HepG2 (cell line): ENCODE measurements around the gene RBM19. TPM values are rescaled to one million over a fixed set of nuclear protein-coding genes. Genes with fewer than 3 reads are reported as not detected.

Experiments used
- ATAC-seq: fragments of 200-7000 bp; cut with Tn5 transposase; 3 replicates; pipeline ENCODE4 v1.9.1; 2020; ENCODE audit warnings: mild to moderate bottlenecking, moderate library complexity
- BruUV-seq: library from RNA; stranded (reverse); fragments of 400-500 nt; replicated peaks from 2 replicates; lab custom pipeline; 2021; lab: Mats Ljungman, UMichigan
- CTCF ChIA-PET: fragments of 300-600 bp; formaldehyde crosslinking; extraction: SDS; loops from one replicate; lab custom pipeline; 2021; ENCODE audit warnings: low total read pairs, inconsistent platforms, low intra/inter-chr PET ratio; lab: Yijun Ruan, JAX
- POLR2A ChIA-PET: fragments of 350-600 bp; sonication (Branson Sonifier 250); formaldehyde crosslinking; loops from one replicate; lab custom pipeline; 2020; ENCODE audit warnings: antibody characterized with exemption, inconsistent platforms; lab: Yijun Ruan, JAX
- DNase-seq: peaks from one replicate; pipeline ENCODE4 v3.0.0-alpha.2; 2015; ENCODE audit warnings: low spot score
- FAIRE-seq: peaks from 3 replicates; lab custom pipeline; 2011; peaks lifted over from hg19 to GRCh38; lab: Jason Lieb, UNC
- H2AFZ ChIP-seq: one replicate; pipeline ENCODE4 v1.6.1; 2011; ENCODE audit warnings: low read length, inconsistent platforms
- H3K27ac ChIP-seq: fragments of 300-600 bp; 3 replicates; pipeline ENCODE4 v1.8.0; 2011; ENCODE audit warnings: mixed run types, mild to moderate bottlenecking, mixed read lengths, low read length, inconsistent platforms; ENCODE audit not compliant: insufficient read depth; ENCODE audit errors: extremely low read length
- H3K27me3 ChIP-seq, 2 experiments: fragments of 200-600 bp in 1 of 2; 2 replicates in 1 of 2; 3 replicates in 1 of 2; pipeline versions ENCODE4 v1.6.0 to v1.8.0; 2011; ENCODE audit warnings: low read length in 2 of 2, mild to moderate bottlenecking in 2 of 2, moderate library complexity in 2 of 2, inconsistent platforms in 1 of 2; ENCODE audit not compliant: insufficient read depth in 2 of 2, control insufficient read depth in 1 of 2
- H3K36me3 ChIP-seq, 2 experiments: fragments of 200-600 bp in 1 of 2; replicated peaks in 1 of 2; 2 replicates in 1 of 2; 3 replicates in 1 of 2; pipeline versions ENCODE4 v1.5.1 to v1.8.0; 2011; ENCODE audit warnings: low read length in 2 of 2, inconsistent platforms in 1 of 2; ENCODE audit not compliant: insufficient read depth in 2 of 2, control insufficient read depth in 1 of 2
- H3K4me1 ChIP-seq: 2 replicates; pipeline ENCODE4 v1.5.1; 2012; ENCODE audit warnings: low read length, inconsistent platforms; ENCODE audit not compliant: insufficient read depth
- H3K4me2 ChIP-seq: 2 replicates; pipeline ENCODE4 v1.6.0; 2011; ENCODE audit warnings: low read depth, low read length, inconsistent platforms
- H3K4me3 ChIP-seq, 3 experiments: fragments of 200-600 bp in 1 of 3; sonication (generic), shearing (Covaris generic) in 1 of 3; replicated peaks in 1 of 3; 2 replicates each; pipeline ENCODE4 v1.5.1; 2011 to 2016; ENCODE audit warnings: low read length in 3 of 3, inconsistent platforms in 2 of 3, low read depth in 2 of 3, mild to moderate bottlenecking in 2 of 3, control low read depth in 1 of 3, mixed read lengths in 1 of 3; ENCODE audit not compliant: insufficient read depth in 1 of 3
- H3K79me2 ChIP-seq: one replicate; pipeline ENCODE4 v1.6.1; 2011; ENCODE audit warnings: low read length, inconsistent platforms; ENCODE audit not compliant: insufficient read depth
- H3K9ac ChIP-seq: 2 replicates; pipeline ENCODE4 v1.6.0; 2011; ENCODE audit warnings: mild to moderate bottlenecking, low read depth, low read length, inconsistent platforms; ENCODE audit not compliant: insufficient read depth
- H3K9me3 ChIP-seq: 2 replicates; pipeline ENCODE4 v1.5.1; 2012; ENCODE audit warnings: mild to moderate bottlenecking, low read length
- H4K20me1 ChIP-seq: 2 replicates; pipeline ENCODE4 v1.6.0; 2011; ENCODE audit warnings: inconsistent platforms, mild to moderate bottlenecking, low read length, moderate library complexity; ENCODE audit not compliant: insufficient read depth
- ZBTB40 ChIP-seq, 2 experiments: fragments of 450-650 bp in 1 of 2; sonication (generic) in 1 of 2; formaldehyde crosslinking in 1 of 2; IDR thresholded peaks; 2 replicates each; pipeline versions ENCODE4 v1.6.1 to v1.8.0; 2016 to 2022; ENCODE audit warnings: antibody characterized with exemption in 1 of 2, mild to moderate bottlenecking in 1 of 2, missing genetic modification reagents in 1 of 2
- WGBS: methylation state at CpG from one replicate; pipeline ENCODE4 v1.1.6; 2017; ENCODE audit warnings: low lambda C conversion rate; 5-methylcytosine and 5-hydroxymethylcytosine counted together
- in situ Hi-C: cut with HindIII; loops from 2 replicates; pipeline ENCODE4 v1.10.0; 2017; ENCODE audit warnings: low pct_unique_long_range_greater_than_20kb; ENCODE audit not compliant: extremely low pct_ligation_motif_present
- intact Hi-C: fragments of 100-400 bp; cut with micrococcal nuclease; formaldehyde crosslinking; loops from one replicate; pipeline ENCODE4 v1.10.0; 2022; ENCODE audit not compliant: unreplicated experiment
- polyA plus RNA-seq, 8 experiments: library from polyadenylated mRNA; depleted of rRNA in 3 of 8; stranded (reverse) in 7 of 8; unstranded in 1 of 8; fragments of >200 nt; fragmentation: Illumina TruSeq in 4 of 8; extraction: Trizol in 4 of 8; gene quantifications; 2 replicates each; pipeline versions ENCODE4 v1.2.1 to v1.2.3, GENCODE V29; 2011 to 2016; ENCODE audit warnings: low read depth in 4 of 8, missing spikeins in 1 of 8, mixed read lengths in 1 of 8; ENCODE audit not compliant: insufficient read depth in 1 of 8
- total RNA-seq, 5 experiments: library from RNA; depleted of rRNA; stranded (reverse); fragments of >200 nt; fragmentation: Illumina TruSeq; extraction: Trizol; gene quantifications; 2 replicates each; pipeline ENCODE4 v1.2.3, GENCODE V29; 2016; ENCODE audit warnings: low read depth in 1 of 5
- TF ChIP-seq, protein P1 (sequence below): sonication (generic); formaldehyde crosslinking; IDR thresholded peaks from 2 replicates; pipeline ENCODE4 v1.8.1; 2023; ENCODE audit warnings: mild to moderate bottlenecking, missing genetic modification reagents

Gene RBM19
- total and polyA plus RNA-seq, 2 of the 13 experiments (the other 11 are each of a cell fraction or from before 2014, with no cell fraction given), result 19.3 to 32.2 TPM

DNA sequence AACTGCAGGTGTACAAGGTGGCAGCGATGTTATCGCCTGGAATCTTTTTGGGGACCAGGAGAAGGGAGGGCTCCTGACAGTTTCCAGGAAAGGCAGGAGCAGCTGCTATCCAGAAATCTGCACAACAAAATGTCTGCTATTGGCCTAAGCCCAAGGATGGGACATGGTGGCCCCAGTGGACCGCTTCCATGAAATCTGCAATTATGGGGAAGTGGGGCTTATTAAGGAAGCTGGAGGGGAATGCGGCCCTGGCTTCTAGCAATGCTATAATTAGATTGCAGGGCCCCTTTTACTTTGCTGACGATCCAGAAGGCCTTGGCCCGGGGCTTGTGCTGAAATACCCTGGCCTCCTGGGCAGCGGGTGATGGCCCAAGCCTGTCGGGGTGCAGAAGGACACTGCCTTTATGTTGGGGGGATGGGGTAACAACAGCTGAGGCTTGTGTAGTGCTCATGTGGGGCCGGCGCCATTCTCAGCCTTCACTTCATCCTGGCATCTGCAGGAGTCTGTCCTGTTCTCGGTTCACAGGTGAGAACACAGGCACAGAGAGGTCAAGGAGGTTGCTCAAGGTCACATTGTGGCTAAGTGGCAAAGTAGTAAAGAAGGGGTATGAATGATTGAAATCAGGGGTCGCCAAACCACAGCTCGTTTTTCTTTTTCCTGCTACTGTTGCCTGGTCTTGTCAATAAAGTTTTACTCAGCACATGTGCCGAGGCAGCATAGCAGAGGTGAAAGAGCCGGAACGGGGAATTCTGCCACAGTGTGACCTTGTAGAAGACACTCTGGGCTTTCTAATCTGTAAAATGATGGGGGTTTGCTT lies 153.5 kb downstream of the RBM19 start:
- Histone ChIP-seq H4K20me1 (no peaks in the 10 kb centered on the region), H3K79me2 (no peaks in the 10 kb centered on the region), H3K4me1 (peaks cover 45% of the 10 kb centered on the region), H3K27me3 (no peaks in the 10 kb centered on the region), H3K9ac (no peak overlapping the region), H2AFZ (no peak overlapping the region), H3K4me3 (no peak overlapping the region), H3K36me3 (peaks cover 0 to 5% of the 10 kb centered on the region in 2 experiments; a peak in 1 of 5 replicates), H3K4me2 (no peak overlapping the region), H3K27ac (no peak overlapping the region), H3K9me3 (no peaks in the 10 kb centered on the region)
- intact Hi-C loops, result no loop called here
- ATAC-seq (no peak), DNase-seq (no peak), FAIRE-seq (no peak)
- TF ChIP-seq, protein P1, sequence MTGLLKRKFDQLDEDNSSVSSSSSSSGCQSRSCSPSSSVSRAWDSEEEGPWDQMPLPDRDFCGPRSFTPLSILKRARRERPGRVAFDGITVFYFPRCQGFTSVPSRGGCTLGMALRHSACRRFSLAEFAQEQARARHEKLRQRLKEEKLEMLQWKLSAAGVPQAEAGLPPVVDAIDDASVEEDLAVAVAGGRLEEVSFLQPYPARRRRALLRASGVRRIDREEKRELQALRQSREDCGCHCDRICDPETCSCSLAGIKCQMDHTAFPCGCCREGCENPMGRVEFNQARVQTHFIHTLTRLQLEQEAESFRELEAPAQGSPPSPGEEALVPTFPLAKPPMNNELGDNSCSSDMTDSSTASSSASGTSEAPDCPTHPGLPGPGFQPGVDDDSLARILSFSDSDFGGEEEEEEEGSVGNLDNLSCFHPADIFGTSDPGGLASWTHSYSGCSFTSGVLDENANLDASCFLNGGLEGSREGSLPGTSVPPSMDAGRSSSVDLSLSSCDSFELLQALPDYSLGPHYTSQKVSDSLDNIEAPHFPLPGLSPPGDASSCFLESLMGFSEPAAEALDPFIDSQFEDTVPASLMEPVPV (CRISPR knock-in tag), result no peak
- no peak for TF ChIP-seq ZBTB40 (IDR thresholded peaks at IDR 0.05)
- TF ChIP-seq ZBTB40 (CRISPR knock-in tag; IDR thresholded peaks at IDR 0.05), result peak; percentile 97
- in situ Hi-C loops, result no loop called here
- POLR2A ChIA-PET, result no interaction called here
- CTCF ChIA-PET, result no interaction called here
- BruUV-seq, result no TSS peak
- 92% methylated on average over 12 of the region's 16 CpGs for WGBS
